GM23338 (cell line): ENCODE measurements around the gene ZNF446. TPM values are rescaled to one million over a fixed set of nuclear protein-coding genes. Genes with fewer than 3 reads are reported as not detected.

Experiments
- ATAC-seq: fragments of 200-7000 bp; cut with Tn5 transposase; 3 replicates; pipeline ENCODE4 v1.9.1; 2020
- DNase-seq: peaks from one replicate; pipeline ENCODE4 v3.0.0-alpha.2; 2015; ENCODE audit warnings: low spot score
- H2AFZ ChIP-seq: fragments of 200-600 bp; sonication (generic); 2 replicates; pipeline ENCODE4 v1.8.0; 2016; ENCODE audit warnings: antibody characterized with exemption, mild to moderate bottlenecking, moderate library complexity
- H3F3A ChIP-seq: fragments of 200-600 bp; sonication (generic); replicated peaks from 2 replicates; pipeline ENCODE4 v1.8.0; 2017; ENCODE audit warnings: antibody characterized with exemption, mixed run types, low read depth
- H3K27ac ChIP-seq: fragments of 200-600 bp; sonication (generic); 2 replicates; pipeline ENCODE4 v1.6.1; 2016; ENCODE audit warnings: low read depth
- H3K27me3 ChIP-seq: fragments of 200-600 bp; sonication (generic); 2 replicates; pipeline ENCODE4 v1.8.0; 2016; ENCODE audit warnings: mild to moderate bottlenecking, mixed run types, moderate library complexity; ENCODE audit not compliant: insufficient read depth
- H3K36me3 ChIP-seq: fragments of 200-600 bp; sonication (generic); 2 replicates; pipeline ENCODE4 v1.8.0; 2016; ENCODE audit warnings: mild to moderate bottlenecking; ENCODE audit not compliant: insufficient read depth
- H3K4me1 ChIP-seq: fragments of 200-600 bp; sonication (generic); 2 replicates; pipeline ENCODE4 v1.8.0; 2016; ENCODE audit warnings: mild to moderate bottlenecking, moderate library complexity; ENCODE audit not compliant: insufficient read depth
- H3K4me2 ChIP-seq: fragments of 200-600 bp; sonication (generic); 2 replicates; pipeline ENCODE4 v1.7.1; 2017; ENCODE audit warnings: mixed run types
- H3K4me3 ChIP-seq: fragments of 200-600 bp; sonication (generic); 2 replicates; pipeline ENCODE4 v1.6.1; 2016; ENCODE audit warnings: mixed run types
- H3K79me2 ChIP-seq: fragments of 200-600 bp; sonication (generic); replicated peaks from 2 replicates; pipeline ENCODE4 v1.8.0; 2017; ENCODE audit warnings: mild to moderate bottlenecking; ENCODE audit not compliant: insufficient read depth
- H3K9me2 ChIP-seq: fragments of 200-600 bp; sonication (generic); 2 replicates; pipeline ENCODE4 v1.8.0; 2017; ENCODE audit not compliant: insufficient read depth
- H4K20me1 ChIP-seq: fragments of 200-600 bp; sonication (generic); replicated peaks from 2 replicates; pipeline ENCODE4 v1.8.0; 2017; ENCODE audit warnings: mild to moderate bottlenecking; ENCODE audit not compliant: insufficient read depth
- H3K27ac Mint-ChIP-seq: 2 replicates; pipeline ENCODE4 v1.8.0; 2020; ENCODE audit warnings: inconsistent platforms, mild to moderate bottlenecking, moderate library complexity, mixed read lengths
- H3K27me3 Mint-ChIP-seq: 3 replicates; pipeline ENCODE4 v1.8.0; 2022; ENCODE audit warnings: low read depth, mild to moderate bottlenecking, moderate library complexity, mixed read lengths, inconsistent platforms; ENCODE audit not compliant: insufficient read depth, poor library complexity
- H3K36me3 Mint-ChIP-seq: 3 replicates; pipeline ENCODE4 v1.8.0; 2021; ENCODE audit warnings: low read depth, mild to moderate bottlenecking, inconsistent platforms, moderate library complexity, mixed read lengths
- H3K4me1 Mint-ChIP-seq: 3 replicates; pipeline ENCODE4 v1.8.0; 2020; ENCODE audit warnings: mild to moderate bottlenecking, inconsistent platforms, mixed read lengths
- H3K4me3 Mint-ChIP-seq: 3 replicates; pipeline ENCODE4 v1.8.0; 2021; ENCODE audit warnings: moderate library complexity, mild to moderate bottlenecking, inconsistent platforms, mixed read lengths
- H3K9me3 Mint-ChIP-seq: 3 replicates; pipeline ENCODE4 v1.8.0; 2020; ENCODE audit warnings: moderate library complexity, mild to moderate bottlenecking, inconsistent platforms, mixed read lengths
- CREB1 ChIP-seq: fragments of 250-450 bp; sonication (Bioruptor Pico); IDR thresholded peaks from 2 replicates; pipeline ENCODE4 v1.5.0; 2020; ENCODE audit warnings: low read depth, mild to moderate bottlenecking, moderate library complexity
- EZH2 ChIP-seq: fragments of 200-600 bp; sonication (generic); IDR thresholded peaks from one replicate; pipeline ENCODE4 v1.8.0; 2017; ENCODE audit warnings: antibody characterized with exemption, mild to moderate bottlenecking, low read depth; ENCODE audit not compliant: unreplicated experiment
- EZH2phosphoT487 ChIP-seq: fragments of 200-600 bp; sonication (generic); IDR thresholded peaks from one replicate; pipeline ENCODE4 v1.8.1; 2018; ENCODE audit warnings: antibody characterized with exemption; ENCODE audit not compliant: unreplicated experiment
- JUNB ChIP-seq: IDR thresholded peaks from one replicate; pipeline ENCODE4 v1.6.1; 2016; ENCODE audit warnings: antibody characterized with exemption; ENCODE audit not compliant: unreplicated experiment
- POLR2AphosphoS5 ChIP-seq: IDR thresholded peaks from 2 replicates; pipeline ENCODE4 v1.6.1; 2016; ENCODE audit warnings: antibody characterized with exemption, low read depth
- STAT1 ChIP-seq: IDR thresholded peaks from one replicate; pipeline ENCODE4 v1.6.1; 2016; ENCODE audit warnings: antibody characterized with exemption; ENCODE audit not compliant: unreplicated experiment
- ZNF114 ChIP-seq: fragments of 250-450 bp; sonication (Bioruptor Pico); IDR thresholded peaks from 2 replicates; pipeline ENCODE4 v1.5.0; 2020; ENCODE audit warnings: mild to moderate bottlenecking, moderate library complexity
- ZNF331 ChIP-seq: fragments of 250-450 bp; sonication (Bioruptor Pico); IDR thresholded peaks from 2 replicates; pipeline ENCODE4 v1.5.0; 2020; ENCODE audit warnings: low read depth, mild to moderate bottlenecking, moderate library complexity
- long read RNA-seq: library from polyadenylated mRNA; unstranded; transcript quantifications from one replicate; pipeline ENCODE4 v2.0.0, GENCODE V29; 2020; ENCODE audit not compliant: unreplicated experiment
- polyA plus RNA-seq: library from polyadenylated mRNA; unstranded; fragments of >200 nt; fragmentation: Nextera tagmentation; extraction: Ambion mirVana; gene quantifications from 2 replicates; pipeline ENCODE4 v1.2.1, GENCODE V29; 2016
- total RNA-seq: library from RNA; depleted of rRNA; stranded (reverse); fragments of >200 nt; shearing (Covaris generic); gene quantifications from 2 replicates; pipeline ENCODE4 v1.2.3, GENCODE V29; 2014; rRNA removed
- TF ChIP-seq, protein P1 (sequence below): IDR thresholded peaks from 2 replicates; pipeline ENCODE4 v1.6.1; 2016; ENCODE audit warnings: antibody characterized with exemption
- TF ChIP-seq, protein P2 (sequence below), 2 experiments: fragments of 200-600 bp in 1 of 2; sonication (generic) in 1 of 2; conservative IDR thresholded peaks; 2 replicates each; pipeline versions ENCODE4 v1.5.1 to v1.6.1; 2016 to 2017; ENCODE audit warnings: antibody characterized with exemption in 2 of 2, low read depth in 2 of 2, mild to moderate bottlenecking in 2 of 2, moderate library complexity in 1 of 2

The ZNF446 gene
- total RNA-seq: 5.6 and 5.9 TPM in 2 replicates
- polyA plus RNA-seq: 2.1 and 2.4 TPM in 2 replicates
- long read RNA-seq, partial matches to known transcripts: 0 of 5 reads
- long read RNA-seq, other reads (novel, unspliced or antisense): 5 of 5 reads

- Histone ChIP-seq H3K4me2 (peak within 1 kb of the TSS; percentile 94), H2AFZ (peak within 1 kb of the TSS; percentile 96), H3K9me2 (no peaks in the 10 kb centered on the region), H3K27ac (peak within 1 kb of the TSS; percentile 96; the same call in 1 of the 2 replicates), H3F3A (peaks cover 13% of the 10 kb centered on the region), H4K20me1 (no peaks in the 10 kb centered on the region), H3K36me3 (no peaks in the 10 kb centered on the region), H3K27me3 (no peaks in the 10 kb centered on the region), H3K79me2 (no peaks in the 10 kb centered on the region), H3K4me1 (peaks cover 4% of the 10 kb centered on the region; the same call in 1 of the 2 replicates), H3K4me3 (peak within 1 kb of the TSS; percentile 82)
- Mint-ChIP-seq H3K4me1 (peaks cover 10% of the 10 kb centered on the region), H3K4me3 (peak within 1 kb of the TSS; percentile 93), H3K9me3 (no peaks in the 10 kb centered on the region; the same call in 2 of the 3 replicates), H3K27me3 (peaks cover 25% of the 10 kb centered on the region), H3K36me3 (peaks cover 10% of the 10 kb centered on the region), H3K27ac (peak within 1 kb of the TSS; percentile 99)
- peak; percentile 98 for DNase-seq
- TF ChIP-seq EZH2phosphoT487 (no peak), POLR2AphosphoS5 (peak; percentile 56), ZNF114 (no peak), STAT1 (no peak), CREB1 (CRISPR knock-in tag) (peak; percentile 79), EZH2 (no peak)
- TF ChIP-seq, protein P1, sequence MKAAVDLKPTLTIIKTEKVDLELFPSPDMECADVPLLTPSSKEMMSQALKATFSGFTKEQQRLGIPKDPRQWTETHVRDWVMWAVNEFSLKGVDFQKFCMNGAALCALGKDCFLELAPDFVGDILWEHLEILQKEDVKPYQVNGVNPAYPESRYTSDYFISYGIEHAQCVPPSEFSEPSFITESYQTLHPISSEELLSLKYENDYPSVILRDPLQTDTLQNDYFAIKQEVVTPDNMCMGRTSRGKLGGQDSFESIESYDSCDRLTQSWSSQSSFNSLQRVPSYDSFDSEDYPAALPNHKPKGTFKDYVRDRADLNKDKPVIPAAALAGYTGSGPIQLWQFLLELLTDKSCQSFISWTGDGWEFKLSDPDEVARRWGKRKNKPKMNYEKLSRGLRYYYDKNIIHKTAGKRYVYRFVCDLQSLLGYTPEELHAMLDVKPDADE: peak; percentile 89
- TF ChIP-seq, protein P2, sequence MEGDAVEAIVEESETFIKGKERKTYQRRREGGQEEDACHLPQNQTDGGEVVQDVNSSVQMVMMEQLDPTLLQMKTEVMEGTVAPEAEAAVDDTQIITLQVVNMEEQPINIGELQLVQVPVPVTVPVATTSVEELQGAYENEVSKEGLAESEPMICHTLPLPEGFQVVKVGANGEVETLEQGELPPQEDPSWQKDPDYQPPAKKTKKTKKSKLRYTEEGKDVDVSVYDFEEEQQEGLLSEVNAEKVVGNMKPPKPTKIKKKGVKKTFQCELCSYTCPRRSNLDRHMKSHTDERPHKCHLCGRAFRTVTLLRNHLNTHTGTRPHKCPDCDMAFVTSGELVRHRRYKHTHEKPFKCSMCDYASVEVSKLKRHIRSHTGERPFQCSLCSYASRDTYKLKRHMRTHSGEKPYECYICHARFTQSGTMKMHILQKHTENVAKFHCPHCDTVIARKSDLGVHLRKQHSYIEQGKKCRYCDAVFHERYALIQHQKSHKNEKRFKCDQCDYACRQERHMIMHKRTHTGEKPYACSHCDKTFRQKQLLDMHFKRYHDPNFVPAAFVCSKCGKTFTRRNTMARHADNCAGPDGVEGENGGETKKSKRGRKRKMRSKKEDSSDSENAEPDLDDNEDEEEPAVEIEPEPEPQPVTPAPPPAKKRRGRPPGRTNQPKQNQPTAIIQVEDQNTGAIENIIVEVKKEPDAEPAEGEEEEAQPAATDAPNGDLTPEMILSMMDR (conservative IDR thresholded peaks at IDR 0.05; ENCODE audit: low read depth in 2 of 2): no peak
- ATAC-seq: peak; percentile 90
These were observed at the start of gene ZNF446 for GRCh38 chr19:58475714-58476497. Gene ZNF446 (plus strand): TSS chr19:58476352. CDS start chr19:58477219, 867 bp downstream.

DNA sequence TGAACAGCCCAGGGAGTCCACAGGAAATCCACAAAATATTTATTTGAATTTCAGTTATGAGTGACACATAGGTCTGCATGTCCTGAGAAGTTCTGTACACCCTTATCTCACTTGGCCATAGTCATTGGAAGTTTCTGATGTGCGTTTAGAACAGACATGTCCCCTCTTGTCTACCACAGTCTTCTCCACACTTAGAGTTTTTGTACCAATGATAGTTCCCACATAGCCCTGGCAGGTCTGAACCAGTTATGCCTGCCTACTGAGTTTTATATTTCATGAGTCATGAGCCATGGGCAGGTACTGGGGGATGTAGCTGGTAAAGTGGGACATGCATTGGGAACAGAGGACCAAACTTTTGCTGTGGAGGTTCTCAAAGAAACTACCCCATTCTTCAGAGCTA, 47.5 kb upstream of the ZNF446 start:
- TF ChIP-seq STAT1 (no peak), ZNF114 (no peak), ZNF331 (CRISPR knock-in tag) (no peak), JUNB (no peak), POLR2AphosphoS5 (no peak), CREB1 (CRISPR knock-in tag) (no peak), EZH2 (no peak)
- TF ChIP-seq, protein P1: no peak
- TF ChIP-seq, protein P2 (conservative IDR thresholded peaks at IDR 0.05; ENCODE audit: low read depth in 2 of 2): no peak
- no peak for DNase-seq
- H3K79me2 ChIP-seq: no peaks in the 10 kb centered on the region
- Mint-ChIP-seq H3K27me3 (no peaks in the 10 kb centered on the region), H3K4me3 (no peak overlapping the region), H3K27ac (no peak overlapping the region), H3K36me3 (peaks cover 44% of the 10 kb centered on the region), H3K4me1 (no peaks in the 10 kb centered on the region), H3K9me3 (peaks cover 83% of the 10 kb centered on the region)
- H3K4me1 ChIP-seq: no peaks in the 10 kb centered on the region
- H3K4me2 ChIP-seq: no peak overlapping the region
- ATAC-seq: no peak
- H4K20me1 ChIP-seq: no peaks in the 10 kb centered on the region
- H3K27me3 ChIP-seq: no peaks in the 10 kb centered on the region
- peaks cover 7% of the 10 kb centered on the region for H3F3A ChIP-seq
- no peak overlapping the region for H3K27ac ChIP-seq
- no peak overlapping the region for H3K4me3 ChIP-seq
- H2AFZ ChIP-seq: no peak overlapping the region
- H3K36me3 ChIP-seq: peaks cover 29% of the 10 kb centered on the region
- no peaks in the 10 kb centered on the region for H3K9me2 ChIP-seq
